ENCODE data around the gene KRT36.

Gene KRT36

DNA sequence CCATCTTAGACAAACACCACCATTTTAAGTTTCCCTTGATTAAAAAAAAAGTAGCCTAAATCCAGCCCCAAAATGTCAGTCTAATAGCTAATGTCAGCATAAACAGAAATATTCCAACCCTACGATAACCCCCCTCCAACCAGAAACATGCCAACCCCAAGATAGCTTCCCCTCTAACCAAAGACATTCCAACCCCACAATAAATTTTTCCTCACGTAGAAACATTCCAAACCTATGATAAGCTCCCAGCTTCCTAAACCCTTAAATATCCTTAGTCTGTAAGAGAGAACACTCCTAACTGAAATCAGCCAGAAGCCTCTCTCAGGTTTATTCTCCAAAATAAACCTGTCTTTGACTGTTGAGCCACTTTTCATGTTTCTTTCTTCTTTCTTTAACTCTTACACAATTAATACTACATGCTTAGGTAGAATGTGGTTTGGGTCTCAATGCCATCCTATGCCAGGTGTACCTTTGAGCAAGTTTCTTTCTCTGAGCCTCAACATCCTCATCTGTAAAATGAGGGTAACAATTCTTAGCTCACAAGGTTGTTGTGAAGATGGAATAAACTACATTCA lies 38.5 kb downstream of the KRT36 start:
- no peak for DNase-seq (ENCODE audit: extremely low spot score)
- ChIA-PET POLR2A (no interaction called here), CTCF (interaction anchor here (0.7 kb wide), 1 partner anchor 53 kb away, joined by 3 read pairs; no protein-coding TSS in a partner anchor)
- TF ChIP-seq, protein P1, sequence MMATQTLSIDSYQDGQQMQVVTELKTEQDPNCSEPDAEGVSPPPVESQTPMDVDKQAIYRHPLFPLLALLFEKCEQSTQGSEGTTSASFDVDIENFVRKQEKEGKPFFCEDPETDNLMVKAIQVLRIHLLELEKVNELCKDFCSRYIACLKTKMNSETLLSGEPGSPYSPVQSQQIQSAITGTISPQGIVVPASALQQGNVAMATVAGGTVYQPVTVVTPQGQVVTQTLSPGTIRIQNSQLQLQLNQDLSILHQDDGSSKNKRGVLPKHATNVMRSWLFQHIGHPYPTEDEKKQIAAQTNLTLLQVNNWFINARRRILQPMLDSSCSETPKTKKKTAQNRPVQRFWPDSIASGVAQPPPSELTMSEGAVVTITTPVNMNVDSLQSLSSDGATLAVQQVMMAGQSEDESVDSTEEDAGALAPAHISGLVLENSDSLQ (IDR thresholded peaks at IDR 0.05) = no peak
- TF ChIP-seq HDGF (IDR thresholded peaks at IDR 0.05; ENCODE audit: borderline replicate concordance) (no peak), SP1 (IDR thresholded peaks at IDR 0.05) (no peak), TARDBP (IDR thresholded peaks at IDR 0.05) (no peak), ZNF384 (IDR thresholded peaks at IDR 0.05) (no peak), BHLHE40 (IDR thresholded peaks at IDR 0.05; ENCODE audit: borderline replicate concordance) (no peak), L3MBTL2 (conservative IDR thresholded peaks at IDR 0.05) (no peak), LEF1 (IDR thresholded peaks at IDR 0.05; ENCODE audit: borderline replicate concordance) (no peak), SUZ12 (IDR thresholded peaks at IDR 0.05) (no peak), FOXM1 (IDR thresholded peaks at IDR 0.05; ENCODE audit: borderline replicate concordance) (no peak), ARNT (IDR thresholded peaks at IDR 0.05) (no peak), FOXA1 (IDR thresholded peaks at IDR 0.05) (no peak), CTBP1 (IDR thresholded peaks at IDR 0.05; ENCODE audit: borderline replicate concordance) (no peak), FOXK2 (IDR thresholded peaks at IDR 0.05) (no peak), NFRKB (IDR thresholded peaks at IDR 0.05) (no peak), ELF4 (IDR thresholded peaks at IDR 0.05) (no peak)

DNA sequence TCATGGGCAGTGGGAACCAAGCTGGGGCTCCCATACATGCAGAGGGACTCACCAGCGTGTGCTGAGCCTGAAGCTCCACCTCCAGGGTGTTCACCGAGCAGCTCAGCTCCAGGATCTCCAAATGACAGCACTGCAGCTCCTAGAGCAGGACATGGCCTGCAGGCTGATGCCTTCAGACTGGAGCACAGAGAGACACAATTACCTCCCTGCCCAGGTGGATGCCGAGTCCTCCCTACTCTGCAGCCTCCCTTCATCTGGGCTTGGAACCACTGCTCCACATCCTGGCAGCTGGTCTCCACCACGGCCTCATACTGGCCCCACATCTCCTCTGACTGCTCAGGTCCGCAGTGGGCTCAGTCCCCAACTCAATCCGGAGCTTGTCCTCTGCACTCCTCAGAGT lies 40.7 kb downstream of the KRT36 start:
- CTCF ChIA-PET = no interaction called here
- TF ChIP-seq, protein P1 (IDR thresholded peaks at IDR 0.05) = no peak
- TF ChIP-seq SUZ12 (IDR thresholded peaks at IDR 0.05) (no peak), L3MBTL2 (conservative IDR thresholded peaks at IDR 0.05) (no peak), NFRKB (IDR thresholded peaks at IDR 0.05) (no peak), FOXA1 (IDR thresholded peaks at IDR 0.05) (no peak), ZNF384 (IDR thresholded peaks at IDR 0.05) (no peak)

DNA sequence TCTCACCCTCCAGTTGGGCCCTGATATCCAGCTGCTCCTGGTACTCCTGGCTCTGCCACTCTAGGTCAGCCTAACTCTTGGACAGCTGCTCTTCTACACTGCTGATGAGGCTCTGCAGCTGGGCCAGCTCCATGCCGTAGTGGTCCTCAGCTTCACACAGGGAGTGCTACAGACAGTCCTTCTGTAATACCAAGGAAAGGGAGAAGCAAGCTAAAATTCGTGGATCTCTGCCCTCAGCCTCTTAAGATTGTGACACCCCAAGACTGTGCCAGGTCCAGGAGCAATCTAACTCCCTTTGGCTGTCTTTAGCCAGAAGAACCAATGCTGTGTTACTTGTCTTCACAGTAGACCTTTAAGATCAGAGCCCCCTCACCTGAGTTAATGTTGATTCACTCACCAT lies 41.2 kb downstream of the KRT36 start:
- DNase-seq (ENCODE audit: extremely low spot score) = no peak
- no peak for TF ChIP-seq LEF1 (IDR thresholded peaks at IDR 0.05; ENCODE audit: borderline replicate concordance)
- no peak for TF ChIP-seq SP1 (IDR thresholded peaks at IDR 0.05)
- TF ChIP-seq NFRKB (IDR thresholded peaks at IDR 0.05) = no peak
- TF ChIP-seq L3MBTL2 (conservative IDR thresholded peaks at IDR 0.05) = no peak
- no peak for TF ChIP-seq FOXK2 (IDR thresholded peaks at IDR 0.05)
- TF ChIP-seq FOXM1 (IDR thresholded peaks at IDR 0.05; ENCODE audit: borderline replicate concordance) = no peak
- TF ChIP-seq TARDBP (IDR thresholded peaks at IDR 0.05) = no peak
- TF ChIP-seq BHLHE40 (IDR thresholded peaks at IDR 0.05; ENCODE audit: borderline replicate concordance) = no peak
- TF ChIP-seq, protein P1 (IDR thresholded peaks at IDR 0.05) = no peak
- TF ChIP-seq CTBP1 (IDR thresholded peaks at IDR 0.05; ENCODE audit: borderline replicate concordance) = no peak
- TF ChIP-seq SUZ12 (IDR thresholded peaks at IDR 0.05) = no peak
- ChIA-PET CTCF (no interaction called here), POLR2A (no interaction called here)

More for the DNA sequence above, 40.7 kb downstream of the KRT36 start:
- POLR2A ChIA-PET = no interaction called here
- DNase-seq (ENCODE audit: extremely low spot score) = no peak

DNA sequence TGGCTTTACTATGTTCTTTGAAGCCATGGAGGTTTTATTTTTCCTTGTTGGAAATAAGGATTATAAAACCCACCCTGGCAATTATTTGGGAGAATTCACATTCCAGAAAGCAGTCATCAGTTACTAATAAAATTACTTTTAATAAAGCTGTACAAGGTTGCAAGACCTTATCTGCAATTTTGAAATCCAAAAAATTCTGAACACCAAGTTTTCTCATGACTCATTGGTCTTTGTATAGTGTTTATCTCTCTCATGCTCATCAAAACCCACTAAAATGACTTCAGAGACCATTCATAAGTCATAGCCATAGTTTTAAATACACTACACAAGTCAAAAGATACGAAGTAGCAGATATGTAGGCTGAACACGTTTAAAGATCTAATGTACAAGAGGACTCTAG lies 42.9 kb downstream of the KRT36 start:
- POLR2A ChIA-PET = no interaction called here
- TF ChIP-seq L3MBTL2 (conservative IDR thresholded peaks at IDR 0.05) = no peak
- no peak for TF ChIP-seq NFRKB (IDR thresholded peaks at IDR 0.05)
- no peak for TF ChIP-seq FOXM1 (IDR thresholded peaks at IDR 0.05; ENCODE audit: borderline replicate concordance)
- TF ChIP-seq SUZ12 (IDR thresholded peaks at IDR 0.05) = no peak
- TF ChIP-seq ELF4 (IDR thresholded peaks at IDR 0.05) = no peak
- TF ChIP-seq TARDBP (IDR thresholded peaks at IDR 0.05) = no peak
- no peak for TF ChIP-seq FOXA1 (IDR thresholded peaks at IDR 0.05)
- TF ChIP-seq HDGF (IDR thresholded peaks at IDR 0.05; ENCODE audit: borderline replicate concordance) = no peak
- no peak for TF ChIP-seq ZNF384 (IDR thresholded peaks at IDR 0.05)
- TF ChIP-seq ARNT (IDR thresholded peaks at IDR 0.05) = no peak
- DNase-seq (ENCODE audit: extremely low spot score) = no peak
- CTCF ChIA-PET = interaction anchor here (1.0 kb wide), 1 partner anchor 216 kb away, joined by 3 read pairs; no protein-coding TSS in a partner anchor

DNA sequence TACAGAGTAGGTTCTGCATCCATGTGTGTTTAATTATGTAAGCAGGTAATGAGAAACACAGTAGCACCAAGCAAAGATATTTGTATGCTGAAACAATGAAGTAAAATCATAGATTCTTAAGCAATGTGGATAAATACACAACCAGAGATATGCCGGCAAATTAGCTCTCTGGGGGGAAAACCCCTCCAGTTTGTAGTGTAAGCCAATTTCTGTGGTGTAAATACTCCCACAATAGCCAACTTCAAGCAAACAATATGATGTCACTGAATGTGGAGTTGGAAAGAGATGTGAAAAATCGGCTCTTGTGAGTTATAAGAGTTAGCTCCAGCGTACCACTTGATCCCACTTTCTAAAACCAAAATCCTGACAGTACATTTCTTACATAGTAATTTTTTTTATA lies 45.1 kb downstream of the KRT36 start:
- ChIA-PET CTCF (no interaction called here), POLR2A (no interaction called here)
- TF ChIP-seq, protein P1 (IDR thresholded peaks at IDR 0.05) = no peak
- TF ChIP-seq TARDBP (IDR thresholded peaks at IDR 0.05) (no peak), FOXM1 (IDR thresholded peaks at IDR 0.05; ENCODE audit: borderline replicate concordance) (no peak), NFRKB (IDR thresholded peaks at IDR 0.05) (no peak), ELF4 (IDR thresholded peaks at IDR 0.05) (no peak), LEF1 (IDR thresholded peaks at IDR 0.05; ENCODE audit: borderline replicate concordance) (no peak)
- no peak for DNase-seq (ENCODE audit: extremely low spot score)

DNA sequence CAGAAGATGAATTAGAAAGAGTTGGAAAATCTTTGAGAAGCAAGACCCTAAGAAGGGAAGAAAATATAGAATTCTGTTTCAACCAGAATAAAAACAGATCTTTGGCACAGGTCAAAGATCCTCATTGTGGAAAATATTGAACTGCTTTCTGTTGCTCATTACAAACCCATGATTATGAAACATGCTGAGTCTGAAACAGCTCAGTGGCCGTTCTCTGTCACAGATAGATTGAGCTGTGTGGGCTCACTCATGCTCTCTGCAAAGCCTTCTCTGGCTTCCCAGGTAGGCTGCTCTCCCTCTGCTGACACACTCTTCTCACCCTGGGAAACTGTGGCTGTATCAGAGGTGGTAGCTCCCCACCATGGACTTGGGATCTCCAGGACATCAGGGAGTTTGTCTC lies 45.5 kb downstream of the KRT36 start:
- TF ChIP-seq TARDBP (IDR thresholded peaks at IDR 0.05) (no peak), CTBP1 (IDR thresholded peaks at IDR 0.05; ENCODE audit: borderline replicate concordance) (no peak), FOXA1 (IDR thresholded peaks at IDR 0.05) (no peak), ARNT (IDR thresholded peaks at IDR 0.05) (no peak), FOXK2 (IDR thresholded peaks at IDR 0.05) (no peak), FOXM1 (IDR thresholded peaks at IDR 0.05; ENCODE audit: borderline replicate concordance) (no peak), LEF1 (IDR thresholded peaks at IDR 0.05; ENCODE audit: borderline replicate concordance) (no peak), BHLHE40 (IDR thresholded peaks at IDR 0.05; ENCODE audit: borderline replicate concordance) (no peak), L3MBTL2 (conservative IDR thresholded peaks at IDR 0.05) (no peak), SUZ12 (IDR thresholded peaks at IDR 0.05) (no peak), SP1 (IDR thresholded peaks at IDR 0.05) (no peak), ELF4 (IDR thresholded peaks at IDR 0.05) (no peak), NFRKB (IDR thresholded peaks at IDR 0.05) (no peak)
- TF ChIP-seq, protein P1 (IDR thresholded peaks at IDR 0.05) = no peak
- ChIA-PET POLR2A (no interaction called here), CTCF (no interaction called here)
- DNase-seq (ENCODE audit: extremely low spot score) = no peak
